SK-N-SH (cell line): ENCODE measurements around the gene HYCC1. TPM values are rescaled to one million over a fixed set of nuclear protein-coding genes. Genes with fewer than 3 reads are reported as not detected.

ENCODE experiments used
- CTCF ChIA-PET: fragments of 300-600, 350-600 bp; formaldehyde crosslinking; extraction: SDS; loops from one replicate; lab custom pipeline; 2021; lab: Yijun Ruan, JAX
- POLR2A ChIA-PET: fragments of 350-600 bp; sonication (Branson Sonifier 250); formaldehyde crosslinking; extraction: SDS; loops from one replicate; lab custom pipeline; 2020; ENCODE audit warnings: antibody characterized with exemption, inconsistent platforms; lab: Yijun Ruan, JAX
- DNase-seq: peaks from one replicate; pipeline ENCODE4 v3.0.0; 2012
- H2AFZ ChIP-seq: fragments of 200-600 bp; sonication (generic); 2 replicates; pipeline ENCODE4 v1.8.1; 2016; ENCODE audit warnings: antibody characterized with exemption, mild to moderate bottlenecking, low read depth
- H3F3A ChIP-seq: fragments of 200-600 bp; sonication (generic); replicated peaks from 2 replicates; pipeline ENCODE3; 2016; ENCODE audit warnings: antibody characterized with exemption, mild to moderate bottlenecking; ENCODE audit not compliant: insufficient read depth
- H3K27ac ChIP-seq, 2 experiments: fragments of 200-500 bp in 1 of 2; fragments of 200-600 bp in 1 of 2; sonication (Bioruptor generic) in 1 of 2; sonication (generic), shearing (Covaris generic) in 1 of 2; 2 replicates each; pipeline versions ENCODE4 v1.5.1 to v1.6.1; 2014 to 2016; ENCODE audit warnings: low read depth in 2 of 2, inconsistent platforms in 1 of 2, low read length in 1 of 2, mild to moderate bottlenecking in 1 of 2, mixed read lengths in 1 of 2
- H3K27me3 ChIP-seq: fragments of 200-600 bp; sonication (generic), shearing (Covaris generic); 2 replicates; pipeline ENCODE4 v1.6.1; 2016; ENCODE audit warnings: mixed run types; ENCODE audit not compliant: insufficient read depth
- H3K36me3 ChIP-seq, 2 experiments: fragments of 200-500 bp in 1 of 2; fragments of 200-600 bp in 1 of 2; sonication (Bioruptor generic) in 1 of 2; sonication (generic) in 1 of 2; replicated peaks in 1 of 2; 2 replicates each; pipeline versions ENCODE3 to v1.5.1; 2014 to 2016; ENCODE audit warnings: low read length in 1 of 2, mild to moderate bottlenecking in 1 of 2; ENCODE audit not compliant: insufficient read depth in 2 of 2, control insufficient read depth in 1 of 2
- H3K4me1 ChIP-seq, 2 experiments: fragments of 200-500 bp in 1 of 2; fragments of 200-600 bp in 1 of 2; sonication (Bioruptor generic) in 1 of 2; sonication (generic), shearing (Covaris generic) in 1 of 2; 2 replicates each; pipeline versions ENCODE4 v1.5.1 to v1.6.1; 2014 to 2016; ENCODE audit warnings: low read depth in 1 of 2, low read length in 1 of 2, mixed run types in 1 of 2; ENCODE audit not compliant: insufficient read depth in 2 of 2, control insufficient read depth in 1 of 2
- H3K4me2 ChIP-seq: fragments of 200-600 bp; sonication (generic), shearing (Covaris generic); 2 replicates; pipeline ENCODE4 v1.6.1; 2017; ENCODE audit warnings: mixed run types
- H3K4me3 ChIP-seq, 2 experiments: fragments of 200-500 bp in 1 of 2; fragments of 200-600 bp in 1 of 2; sonication (Bioruptor generic) in 1 of 2; sonication (generic), shearing (Covaris generic) in 1 of 2; 2 replicates each; pipeline versions ENCODE4 v1.5.1 to v1.8.1; 2014 to 2016; ENCODE audit warnings: low read depth in 2 of 2, inconsistent platforms in 1 of 2, low read length in 1 of 2, mild to moderate bottlenecking in 1 of 2, mixed read lengths in 1 of 2, moderate library complexity in 1 of 2
- H3K79me2 ChIP-seq: fragments of 200-600 bp; sonication (generic); 2 replicates; pipeline ENCODE4 v1.8.1; 2017; ENCODE audit warnings: mild to moderate bottlenecking; ENCODE audit not compliant: insufficient read depth
- H3K9ac ChIP-seq: fragments of 200-600 bp; sonication (generic); 2 replicates; pipeline ENCODE4 v1.6.1; 2017; ENCODE audit warnings: mixed run types
- H3K9me2 ChIP-seq: fragments of 200-600 bp; sonication (generic); 2 replicates; pipeline ENCODE4 v1.6.1; 2017; ENCODE audit warnings: mixed run types
- H3K9me3 ChIP-seq: fragments of 200-600 bp; sonication (generic); 2 replicates; pipeline ENCODE4 v1.6.1; 2017; ENCODE audit warnings: mixed run types, mild to moderate bottlenecking, moderate library complexity
- H4K20me1 ChIP-seq: fragments of 200-600 bp; sonication (generic); 2 replicates; pipeline ENCODE4 v1.6.1; 2017; ENCODE audit warnings: mild to moderate bottlenecking, mixed run types; ENCODE audit not compliant: insufficient read depth
- CHD2 ChIP-seq: fragments of 150-350 bp; IDR thresholded peaks from 2 replicates; pipeline ENCODE4 v1.6.1; 2018; ENCODE audit warnings: low read length; ENCODE audit not compliant: partially characterized antibody
- ELF1 ChIP-seq: IDR thresholded peaks from 2 replicates; pipeline ENCODE4 v1.4.0; 2012
- EZH2phosphoT487 ChIP-seq: fragments of 200-600 bp; sonication (generic); IDR thresholded peaks from 2 replicates; pipeline ENCODE4 v1.6.1; 2017; ENCODE audit warnings: low read depth, mixed run types, mild to moderate bottlenecking, antibody characterized with exemption, moderate library complexity, borderline replicate concordance
- FOSL2 ChIP-seq: IDR thresholded peaks from 2 replicates; pipeline ENCODE4 v1.4.0; 2012; ENCODE audit warnings: low read depth, mild to moderate bottlenecking, moderate library complexity, borderline replicate concordance
- FOXJ3 ChIP-seq: sonication (generic); formaldehyde crosslinking; IDR thresholded peaks from 2 replicates; pipeline ENCODE4 v1.5.1; 2020; ENCODE audit warnings: mild to moderate bottlenecking, missing genetic modification reagents
- FOXM1 ChIP-seq: IDR thresholded peaks from 2 replicates; pipeline ENCODE4 v1.4.0; 2012; ENCODE audit warnings: low read depth, mild to moderate bottlenecking
- MEF2A ChIP-seq: IDR thresholded peaks from 2 replicates; pipeline ENCODE4 v1.4.0; 2012; ENCODE audit warnings: low read depth, borderline replicate concordance
- NFIC ChIP-seq: IDR thresholded peaks from 2 replicates; pipeline ENCODE4 v1.4.0; 2012; ENCODE audit warnings: borderline replicate concordance
- POLR2AphosphoS5 ChIP-seq: IDR thresholded peaks from 2 replicates; pipeline ENCODE4 v1.6.1; 2012; ENCODE audit warnings: low read depth, low read length
- RCOR1 ChIP-seq: fragments of 150-350 bp; IDR thresholded peaks from 2 replicates; pipeline ENCODE4 v1.6.1; 2017; ENCODE audit warnings: antibody characterized with exemption, low read length
- RFX5 ChIP-seq: IDR thresholded peaks from 2 replicates; pipeline ENCODE4 v1.6.1; 2012; ENCODE audit warnings: mild to moderate bottlenecking, improper control_type of control experiment, low read length
- SMC3 ChIP-seq: IDR thresholded peaks from 2 replicates; pipeline ENCODE4 v1.6.1; 2012; ENCODE audit warnings: low read depth, low read length, improper control_type of control experiment
- TCF12 ChIP-seq: IDR thresholded peaks from 2 replicates; pipeline ENCODE4 v1.4.0; 2012
- YY1 ChIP-seq: IDR thresholded peaks from 2 replicates; pipeline ENCODE4 v1.4.0; 2012; ENCODE audit warnings: low read depth, mild to moderate bottlenecking
- WGBS: methylation state at CpG from one replicate; pipeline ENCODE4 v1.1.6; 2017; ENCODE audit warnings: low lambda C conversion rate; 5-methylcytosine and 5-hydroxymethylcytosine counted together
- polyA plus RNA-seq, 3 experiments: library from polyadenylated mRNA; depleted of rRNA; stranded (reverse); fragments of >200 nt; gene quantifications; 2 replicates each; pipeline ENCODE4 v1.2.3, GENCODE V29; 2012
- TF ChIP-seq, protein P1 (sequence below): IDR thresholded peaks from 2 replicates; pipeline ENCODE4 v1.6.1; 2012; ENCODE audit warnings: mild to moderate bottlenecking, low read depth, low read length, moderate library complexity
- TF ChIP-seq, protein P2 (sequence below): fragments of 150-350 bp; IDR thresholded peaks from 2 replicates; pipeline ENCODE4 v1.6.1; 2017; ENCODE audit warnings: antibody characterized with exemption, low read length, low read depth, borderline replicate concordance

Gene HYCC1
- polyA plus RNA-seq, 1 of the 3 experiments (the other 2 are of a cell fraction), result 5.3 TPM

DNA sequence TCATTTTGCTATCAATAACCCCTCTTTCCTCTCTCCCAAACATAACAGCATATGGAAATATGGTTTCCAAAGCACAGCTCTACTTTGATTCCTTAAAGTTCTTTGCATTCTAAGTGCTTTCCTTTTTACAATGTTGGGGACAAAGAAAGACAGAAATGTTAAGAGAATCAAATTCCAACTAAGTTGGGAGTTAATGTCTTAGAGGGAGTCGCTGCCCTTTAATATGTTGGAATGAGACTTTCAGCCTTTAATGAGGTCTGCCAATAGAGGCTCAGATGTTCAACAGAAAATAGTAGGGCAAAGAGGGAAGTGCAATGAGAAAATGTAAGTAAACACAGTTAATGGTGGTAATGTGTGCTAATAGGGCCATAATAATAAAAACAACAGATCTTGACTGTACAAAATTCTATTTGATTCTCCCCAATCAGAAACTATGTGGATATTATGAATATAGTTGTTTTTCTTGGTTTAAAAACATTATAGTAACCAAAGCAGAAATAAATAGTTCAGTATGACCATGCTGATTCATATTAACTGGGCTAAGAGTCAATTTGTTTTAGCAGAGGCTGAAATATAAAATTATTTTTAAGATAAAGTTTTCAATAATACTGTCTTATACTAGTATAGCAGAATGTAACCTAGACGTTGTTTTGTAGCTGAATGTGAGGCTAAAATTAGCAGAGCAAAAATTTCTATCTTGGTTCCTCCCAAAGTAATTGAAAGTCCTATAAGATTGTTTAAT, 10.3 kb downstream of the HYCC1 start:
- peaks cover 5% of the 10 kb centered on the region; the same call in 1 of the 2 replicates for H3K9me2 ChIP-seq
- H3K36me3 ChIP-seq, result no peaks in the 10 kb centered on the region
- H3F3A ChIP-seq, result no peaks in the 10 kb centered on the region
- ChIA-PET POLR2A (no interaction called here), CTCF (interaction anchor here (1.7 kb wide), 2 partner anchors 12 to 52 kb away, joined by 4 to 5 read pairs; no protein-coding TSS in a partner anchor)
- H2AFZ ChIP-seq, result no peak overlapping the region
- no peaks in the 10 kb centered on the region; the same call in none of the 2 replicates for H3K79me2 ChIP-seq
- no peak overlapping the region for H3K4me3 ChIP-seq
- peak overlapping the region; percentile 6 to 34; a peak in 2 of 4 replicates for H3K27ac ChIP-seq
- 6% methylated on average over 2 of the region's 2 CpGs for WGBS
- no peak for TF ChIP-seq FOXJ3 (CRISPR knock-in tag)
- TF ChIP-seq FOSL2, result no peak
- no peak for TF ChIP-seq TCF12
- TF ChIP-seq RFX5, result no peak
- TF ChIP-seq YY1, result no peak
- no peak for TF ChIP-seq MEF2A
- TF ChIP-seq FOXM1, result no peak
- no peak for TF ChIP-seq NFIC
- no peak for TF ChIP-seq SMC3
- no peak for TF ChIP-seq RCOR1
- no peak for TF ChIP-seq CHD2
- TF ChIP-seq POLR2AphosphoS5, result no peak
- TF ChIP-seq EZH2phosphoT487, result no peak
- no peak for TF ChIP-seq ELF1
- TF ChIP-seq, protein P1, sequence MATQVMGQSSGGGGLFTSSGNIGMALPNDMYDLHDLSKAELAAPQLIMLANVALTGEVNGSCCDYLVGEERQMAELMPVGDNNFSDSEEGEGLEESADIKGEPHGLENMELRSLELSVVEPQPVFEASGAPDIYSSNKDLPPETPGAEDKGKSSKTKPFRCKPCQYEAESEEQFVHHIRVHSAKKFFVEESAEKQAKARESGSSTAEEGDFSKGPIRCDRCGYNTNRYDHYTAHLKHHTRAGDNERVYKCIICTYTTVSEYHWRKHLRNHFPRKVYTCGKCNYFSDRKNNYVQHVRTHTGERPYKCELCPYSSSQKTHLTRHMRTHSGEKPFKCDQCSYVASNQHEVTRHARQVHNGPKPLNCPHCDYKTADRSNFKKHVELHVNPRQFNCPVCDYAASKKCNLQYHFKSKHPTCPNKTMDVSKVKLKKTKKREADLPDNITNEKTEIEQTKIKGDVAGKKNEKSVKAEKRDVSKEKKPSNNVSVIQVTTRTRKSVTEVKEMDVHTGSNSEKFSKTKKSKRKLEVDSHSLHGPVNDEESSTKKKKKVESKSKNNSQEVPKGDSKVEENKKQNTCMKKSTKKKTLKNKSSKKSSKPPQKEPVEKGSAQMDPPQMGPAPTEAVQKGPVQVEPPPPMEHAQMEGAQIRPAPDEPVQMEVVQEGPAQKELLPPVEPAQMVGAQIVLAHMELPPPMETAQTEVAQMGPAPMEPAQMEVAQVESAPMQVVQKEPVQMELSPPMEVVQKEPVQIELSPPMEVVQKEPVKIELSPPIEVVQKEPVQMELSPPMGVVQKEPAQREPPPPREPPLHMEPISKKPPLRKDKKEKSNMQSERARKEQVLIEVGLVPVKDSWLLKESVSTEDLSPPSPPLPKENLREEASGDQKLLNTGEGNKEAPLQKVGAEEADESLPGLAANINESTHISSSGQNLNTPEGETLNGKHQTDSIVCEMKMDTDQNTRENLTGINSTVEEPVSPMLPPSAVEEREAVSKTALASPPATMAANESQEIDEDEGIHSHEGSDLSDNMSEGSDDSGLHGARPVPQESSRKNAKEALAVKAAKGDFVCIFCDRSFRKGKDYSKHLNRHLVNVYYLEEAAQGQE, result no peak
- no peaks in the 10 kb centered on the region; a peak in 1 of 4 replicates for H3K4me1 ChIP-seq
- DNase-seq, result no peak
- no peaks in the 10 kb centered on the region for H3K9me3 ChIP-seq
- H4K20me1 ChIP-seq, result no peaks in the 10 kb centered on the region
- 0 out of 2 replicates have a peak, but pooled peaks cover 13% of the 10 kb centered on the region for H3K27me3 ChIP-seq
- no peak overlapping the region for H3K9ac ChIP-seq
- H3K4me2 ChIP-seq, result no peak overlapping the region

DNA sequence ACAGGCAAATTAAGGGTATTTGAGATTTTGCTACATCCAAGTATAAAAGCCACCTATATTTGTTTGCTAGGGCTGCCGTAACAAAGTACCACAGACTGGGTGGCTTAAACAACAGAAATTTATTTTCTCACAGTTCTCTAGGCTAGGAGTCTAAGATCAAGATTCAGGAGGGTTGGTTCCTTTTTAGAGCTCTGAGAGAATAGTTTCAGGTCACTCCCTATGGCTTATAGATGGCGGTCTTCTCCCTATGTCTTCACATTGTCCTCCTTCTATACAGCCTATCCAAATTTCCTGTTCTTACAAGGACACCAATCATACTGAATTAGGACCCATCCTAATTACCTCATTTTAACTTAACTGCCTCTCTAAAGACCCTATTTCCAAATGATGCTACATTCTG, 11.2 kb downstream of the HYCC1 start:
- Histone ChIP-seq H3K4me1 (no peaks in the 10 kb centered on the region; a peak in 1 of 4 replicates), H3K9me3 (no peaks in the 10 kb centered on the region), H3K27me3 (0 out of 2 replicates have a peak, but pooled peaks cover 13% of the 10 kb centered on the region), H3K9me2 (no peaks in the 10 kb centered on the region), H3K4me3 (no peak overlapping the region), H3K36me3 (no peaks in the 10 kb centered on the region), H3K27ac (no peak overlapping the region), H3K9ac (no peak overlapping the region), H4K20me1 (no peaks in the 10 kb centered on the region), H3K4me2 (no peak overlapping the region), H3F3A (no peaks in the 10 kb centered on the region), H2AFZ (no peak overlapping the region), H3K79me2 (no peaks in the 10 kb centered on the region; the same call in none of the 2 replicates)
- no peak for DNase-seq
- 15% methylated on average over 2 of the region's 2 CpGs for WGBS
- POLR2A ChIA-PET, result no interaction called here
- TF ChIP-seq, protein P2, sequence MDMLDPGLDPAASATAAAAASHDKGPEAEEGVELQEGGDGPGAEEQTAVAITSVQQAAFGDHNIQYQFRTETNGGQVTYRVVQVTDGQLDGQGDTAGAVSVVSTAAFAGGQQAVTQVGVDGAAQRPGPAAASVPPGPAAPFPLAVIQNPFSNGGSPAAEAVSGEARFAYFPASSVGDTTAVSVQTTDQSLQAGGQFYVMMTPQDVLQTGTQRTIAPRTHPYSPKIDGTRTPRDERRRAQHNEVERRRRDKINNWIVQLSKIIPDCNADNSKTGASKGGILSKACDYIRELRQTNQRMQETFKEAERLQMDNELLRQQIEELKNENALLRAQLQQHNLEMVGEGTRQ, result no peak
- TF ChIP-seq CHD2 (no peak), FOSL2 (no peak), ELF1 (no peak), MEF2A (no peak)
- CTCF ChIA-PET, result interaction anchor here (0.7 kb wide), 1 partner anchor 53 kb away, joined by 3 read pairs; no protein-coding TSS in a partner anchor
